Upper lobe of left lung (tissue), 6 donors: ENCODE data around the gene NGB. TPM values are rescaled to one million over a fixed set of nuclear protein-coding genes. Genes with fewer than 3 reads are reported as not detected.

Experiments
- ATAC-seq, 2 donors: fragments of 200-7000 bp; cut with Tn5 transposase; one replicate each; pipeline ENCODE4 v1.9.1; 2022; ENCODE audit warnings: mild to moderate bottlenecking in 2 of 2, moderate library complexity in 2 of 2; ENCODE audit not compliant: low FRiP score in 2 of 2
- DNase-seq, 2 donors: peaks; one replicate each; pipeline ENCODE4 v3.0.0-alpha.2; 2019 to 2020
- H3K27ac ChIP-seq, 4 donors: fragments of 200-600 bp; sonication (generic); one replicate each; pipeline ENCODE4 v1.5.1; 2016 to 2019
- H3K27me3 ChIP-seq, 4 donors: fragments of 200-600 bp; sonication (generic); one replicate each; pipeline ENCODE4 v1.5.1; 2017 to 2019
- H3K36me3 ChIP-seq, 4 donors: fragments of 200-600 bp; sonication (generic); one replicate each; pipeline ENCODE4 v1.5.1; 2016 to 2019
- H3K4me1 ChIP-seq, 4 donors: fragments of 200-600 bp; sonication (generic); one replicate each; pipeline ENCODE4 v1.5.1; 2018 to 2019
- H3K4me3 ChIP-seq, 4 donors: fragments of 200-600 bp; sonication (generic); one replicate each; pipeline ENCODE4 v1.5.1; 2017 to 2019; ENCODE audit warnings: mild to moderate bottlenecking in 2 of 4, moderate library complexity in 1 of 4
- H3K9me3 ChIP-seq, 4 donors: fragments of 200-600 bp; sonication (generic); one replicate each; pipeline ENCODE4 v1.5.1; 2018 to 2019
- EP300 ChIP-seq, 4 donors: sonication (generic); formaldehyde crosslinking; IDR thresholded peaks; one replicate each; pipeline ENCODE4 v1.5.1; 2017; ENCODE audit warnings: antibody characterized with exemption in 4 of 4, control low read depth in 2 of 4
- POLR2A ChIP-seq, 4 donors: fragments of 450-650 bp; IDR thresholded peaks; one replicate each; pipeline ENCODE4 v1.5.1; 2016 to 2017; ENCODE audit warnings: antibody characterized with exemption in 4 of 4, mild to moderate bottlenecking in 2 of 4
- POLR2AphosphoS5 ChIP-seq, 2 donors: sonication (generic); formaldehyde crosslinking; IDR thresholded peaks; one replicate each; pipeline ENCODE4 v1.5.1; 2017; ENCODE audit warnings: antibody characterized with exemption in 2 of 2
- WGBS, 2 donors: methylation state at CpG; one replicate each; pipeline ENCODE4 v1.1.5; 2017 to 2018; 5-methylcytosine and 5-hydroxymethylcytosine counted together
- total RNA-seq, 6 donors: library from RNA; depleted of rRNA in 4 of 6; stranded (reverse); fragments of >200 nt in 4 of 6; gene quantifications; one replicate each; pipeline versions ENCODE4 v1.1.0 to v1.2.1, GENCODE V29; 2016 to 2021
- TF ChIP-seq, protein P1 (sequence below), 6 experiments: fragments of 450-650 bp in 4 of 6; fragments of 200-600 bp in 2 of 6; sonication (generic) in 2 of 6; IDR thresholded peaks; one replicate each; pipeline ENCODE4 v1.5.1; 2016 to 2019; ENCODE audit warnings: antibody characterized with exemption in 6 of 6
- donor health status: DM: no; HTN: no; CAD: no; lungs with moderate emphysema.
- donor health status: DM: no; HTN: yes; CAD: no; lungs with severe emphysema.

The NGB gene
- total RNA-seq, 6 donors from 2014 or later, result 0.30 TPM; not detected in 5

DNA sequence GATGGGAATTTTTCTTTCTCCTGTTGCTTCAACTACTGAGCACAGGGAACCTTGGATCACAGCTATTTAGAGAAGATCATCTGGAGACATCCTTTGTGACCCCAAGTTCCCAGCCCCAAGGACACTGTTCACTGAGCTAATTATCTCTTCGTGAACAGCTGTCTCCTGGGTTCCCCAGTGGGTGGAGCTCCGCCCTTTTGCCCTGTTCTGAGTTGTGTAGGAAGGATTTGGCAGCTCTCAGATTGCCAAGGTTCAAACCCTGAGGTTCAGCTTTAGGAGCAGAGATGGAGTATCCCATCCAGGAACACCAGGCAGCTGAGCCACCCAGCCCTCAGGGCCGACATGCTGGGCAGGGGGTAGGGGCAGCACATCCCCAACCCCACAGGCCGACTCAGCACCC, 32.0 kb downstream of the NGB start:
- no peaks in the 10 kb centered on the region for H3K4me1 ChIP-seq

DNA sequence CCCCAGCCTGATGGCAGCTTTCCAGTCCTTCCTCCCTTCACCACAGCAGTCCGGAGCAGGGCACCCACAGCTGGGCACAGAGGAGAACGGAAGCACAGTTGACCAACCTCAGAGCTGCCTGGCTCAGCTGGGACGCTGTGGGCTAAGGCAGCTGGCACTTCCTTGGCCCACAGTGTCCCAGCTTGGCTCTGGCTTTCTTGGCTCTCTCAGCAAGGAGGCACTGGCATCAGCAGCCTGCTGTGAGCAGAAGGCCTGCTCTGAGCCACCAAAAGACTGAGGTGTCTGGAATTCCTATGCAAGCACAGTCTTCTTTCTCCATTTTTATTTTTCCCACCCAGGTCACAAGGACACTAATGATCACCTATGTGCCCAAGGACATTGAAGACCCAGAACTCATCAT, 32.6 kb downstream of the NGB start:
- no peak for DNase-seq
- H3K27me3 ChIP-seq, result no peaks in the 10 kb centered on the region
- H3K36me3 ChIP-seq, result no peaks in the 10 kb centered on the region
- TF ChIP-seq, protein P1, sequence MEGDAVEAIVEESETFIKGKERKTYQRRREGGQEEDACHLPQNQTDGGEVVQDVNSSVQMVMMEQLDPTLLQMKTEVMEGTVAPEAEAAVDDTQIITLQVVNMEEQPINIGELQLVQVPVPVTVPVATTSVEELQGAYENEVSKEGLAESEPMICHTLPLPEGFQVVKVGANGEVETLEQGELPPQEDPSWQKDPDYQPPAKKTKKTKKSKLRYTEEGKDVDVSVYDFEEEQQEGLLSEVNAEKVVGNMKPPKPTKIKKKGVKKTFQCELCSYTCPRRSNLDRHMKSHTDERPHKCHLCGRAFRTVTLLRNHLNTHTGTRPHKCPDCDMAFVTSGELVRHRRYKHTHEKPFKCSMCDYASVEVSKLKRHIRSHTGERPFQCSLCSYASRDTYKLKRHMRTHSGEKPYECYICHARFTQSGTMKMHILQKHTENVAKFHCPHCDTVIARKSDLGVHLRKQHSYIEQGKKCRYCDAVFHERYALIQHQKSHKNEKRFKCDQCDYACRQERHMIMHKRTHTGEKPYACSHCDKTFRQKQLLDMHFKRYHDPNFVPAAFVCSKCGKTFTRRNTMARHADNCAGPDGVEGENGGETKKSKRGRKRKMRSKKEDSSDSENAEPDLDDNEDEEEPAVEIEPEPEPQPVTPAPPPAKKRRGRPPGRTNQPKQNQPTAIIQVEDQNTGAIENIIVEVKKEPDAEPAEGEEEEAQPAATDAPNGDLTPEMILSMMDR (IDR thresholded peaks at IDR 0.05), result no peak
- no peak for TF ChIP-seq POLR2AphosphoS5 (IDR thresholded peaks at IDR 0.05)
- no peak for TF ChIP-seq POLR2A (IDR thresholded peaks at IDR 0.05)
- TF ChIP-seq EP300 (IDR thresholded peaks at IDR 0.05), result no peak
- H3K4me1 ChIP-seq, result no peaks in the 10 kb centered on the region
- no peak overlapping the region for H3K27ac ChIP-seq
- WGBS, 2 donors, result 79% methylated on average over 2 of the region's 3 CpGs; no CpG with 5 or more reads in 1 of the 2 donors
- no peak overlapping the region for H3K4me3 ChIP-seq
- no peaks in the 10 kb centered on the region for H3K9me3 ChIP-seq
- no peak for ATAC-seq

More for the DNA sequence above, 32.0 kb downstream of the NGB start:
- H3K27me3 ChIP-seq, result no peaks in the 10 kb centered on the region
- 71 to 86% methylated on average over 4 of the region's 4 CpGs for WGBS, 2 donors
- DNase-seq (no peak), ATAC-seq (no peak)
- H3K27ac ChIP-seq, result no peak overlapping the region
- no peaks in the 10 kb centered on the region for H3K9me3 ChIP-seq
- no peak overlapping the region for H3K4me3 ChIP-seq
- TF ChIP-seq POLR2A (IDR thresholded peaks at IDR 0.05) (no peak), POLR2AphosphoS5 (IDR thresholded peaks at IDR 0.05) (no peak), EP300 (IDR thresholded peaks at IDR 0.05) (no peak)
- TF ChIP-seq, protein P1 (IDR thresholded peaks at IDR 0.05), result no peak
- no peaks in the 10 kb centered on the region for H3K36me3 ChIP-seq

DNA sequence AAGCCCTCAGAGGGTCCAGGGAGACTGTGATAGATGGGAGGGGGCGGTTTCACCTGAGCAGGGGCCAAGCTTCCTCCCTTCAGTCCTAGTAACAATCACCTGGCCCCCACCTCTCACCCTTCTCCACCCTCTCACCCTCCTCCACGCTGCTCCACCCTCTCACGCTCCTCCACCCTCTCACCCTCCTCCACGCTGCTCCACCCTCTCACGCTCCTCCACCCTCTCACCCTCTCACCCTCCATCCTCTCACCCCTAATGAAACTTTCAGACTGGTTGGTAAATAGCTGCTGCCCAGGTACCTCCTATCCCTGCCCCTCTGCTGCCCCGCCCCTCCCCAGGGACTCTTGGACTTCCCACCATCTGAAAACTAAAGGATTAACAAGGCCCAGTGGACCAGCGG, 34.2 kb downstream of the NGB start:
- Histone ChIP-seq H3K27me3 (no peaks in the 10 kb centered on the region), H3K4me1 (no peaks in the 10 kb centered on the region), H3K4me3 (no peak overlapping the region), H3K36me3 (no peaks in the 10 kb centered on the region), H3K9me3 (no peaks in the 10 kb centered on the region), H3K27ac (no peak overlapping the region)
- ATAC-seq (no peak), DNase-seq (no peak)
- TF ChIP-seq EP300 (IDR thresholded peaks at IDR 0.05) (no peak), POLR2A (IDR thresholded peaks at IDR 0.05) (no peak), POLR2AphosphoS5 (IDR thresholded peaks at IDR 0.05) (no peak)
- TF ChIP-seq, protein P1 (IDR thresholded peaks at IDR 0.05), result no peak
- WGBS, 2 donors, result 60 to 68% methylated on average over 6 to 7 of the region's 7 CpGs

DNA sequence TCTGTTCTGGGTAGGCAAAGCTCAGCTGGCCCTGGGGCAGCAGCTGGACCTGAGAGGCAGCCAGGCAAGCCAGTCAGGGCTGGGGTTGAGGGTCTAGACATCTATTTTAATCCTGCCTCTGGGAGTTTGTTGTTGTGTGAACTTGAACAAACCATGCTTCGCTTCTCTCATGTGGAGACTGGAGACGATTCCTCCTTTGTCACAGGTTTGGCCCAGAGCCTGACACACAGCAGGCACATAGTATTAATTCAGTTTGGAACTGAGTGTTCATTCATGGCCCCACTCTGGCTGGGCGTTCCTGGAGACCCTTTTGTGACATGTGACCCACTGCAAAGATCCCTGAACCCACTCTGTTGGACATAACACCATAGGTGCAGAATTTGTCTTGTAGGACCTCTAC, 39.3 kb downstream of the NGB start:
- no peaks in the 10 kb centered on the region for H3K4me1 ChIP-seq
- ATAC-seq, result no peak
- TF ChIP-seq, protein P1 (IDR thresholded peaks at IDR 0.05), result no peak
- TF ChIP-seq EP300 (IDR thresholded peaks at IDR 0.05) (no peak), POLR2A (IDR thresholded peaks at IDR 0.05) (no peak), POLR2AphosphoS5 (IDR thresholded peaks at IDR 0.05) (no peak)

DNA sequence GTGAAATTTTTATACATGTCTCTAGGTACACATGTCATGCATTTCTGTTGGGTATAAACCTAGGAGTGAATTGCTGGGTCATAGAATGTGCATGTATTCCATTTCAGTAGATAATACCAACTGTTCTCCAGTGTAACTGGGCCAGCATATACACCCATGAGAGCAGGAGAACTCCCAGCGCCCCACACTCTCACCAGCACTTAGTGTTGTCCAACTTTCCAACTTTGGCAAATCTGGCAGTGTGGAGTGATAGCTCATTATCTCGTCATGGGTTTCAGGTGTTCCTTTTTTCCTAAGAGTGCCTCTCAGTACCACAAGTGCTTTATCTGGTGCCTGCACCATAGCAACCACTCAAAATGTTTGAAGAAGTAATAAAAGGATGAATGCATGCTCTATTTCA, 40.1 kb downstream of the NGB start:
- Histone ChIP-seq H3K9me3 (no peaks in the 10 kb centered on the region), H3K27ac (no peak overlapping the region), H3K4me3 (no peak overlapping the region), H3K27me3 (no peaks in the 10 kb centered on the region), H3K4me1 (no peaks in the 10 kb centered on the region), H3K36me3 (no peaks in the 10 kb centered on the region)
- ATAC-seq, result no peak
- 80 to 92% methylated on average over 2 of the region's 2 CpGs for WGBS, 2 donors
- no peak for DNase-seq
- TF ChIP-seq, protein P1 (IDR thresholded peaks at IDR 0.05), result no peak
- TF ChIP-seq POLR2A (IDR thresholded peaks at IDR 0.05) (no peak), POLR2AphosphoS5 (IDR thresholded peaks at IDR 0.05) (no peak), EP300 (IDR thresholded peaks at IDR 0.05) (no peak)

More for the DNA sequence above, 39.3 kb downstream of the NGB start:
- WGBS, 2 donors, result 80 to 81% methylated on average over 2 to 3 of the region's 3 CpGs
- no peak for DNase-seq
- Histone ChIP-seq H3K36me3 (no peaks in the 10 kb centered on the region), H3K27ac (no peak overlapping the region), H3K4me3 (no peak overlapping the region), H3K9me3 (no peaks in the 10 kb centered on the region), H3K27me3 (no peaks in the 10 kb centered on the region)
